ENCODE results near the gene PRSS33.

PRSS33 gene

DNA sequence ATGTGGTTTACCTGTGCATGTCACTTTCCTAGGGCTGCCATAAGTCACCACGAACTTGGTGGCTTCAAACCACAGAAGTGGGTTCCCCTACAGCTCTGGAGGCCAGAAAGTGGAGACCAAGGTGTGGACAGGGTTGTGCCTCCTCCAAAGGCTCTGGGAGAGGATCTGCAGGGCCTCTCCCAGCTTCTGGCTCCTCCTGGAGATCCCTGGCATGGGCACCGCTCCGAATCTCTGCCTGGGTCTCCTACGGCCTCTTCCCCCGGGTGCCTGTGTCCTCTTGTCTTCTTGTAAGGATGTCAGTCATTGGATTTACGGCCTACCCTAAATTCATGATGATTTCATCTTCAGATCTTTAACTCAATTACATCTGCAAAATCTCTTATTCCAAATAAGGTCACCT is 37.4 kb downstream of the PRSS33 start:
- Histone ChIP-seq H3K27me3 (no peaks in the 10 kb centered on the region), H3K9me3 (no peaks in the 10 kb centered on the region), H3K4me1 (no peaks in the 10 kb centered on the region), H3K36me3 (peaks cover 18% of the 10 kb centered on the region), H3K4me3 (ENCODE audit: low read depth, low read length) (no peak overlapping the region)
- TF ChIP-seq, protein P1, sequence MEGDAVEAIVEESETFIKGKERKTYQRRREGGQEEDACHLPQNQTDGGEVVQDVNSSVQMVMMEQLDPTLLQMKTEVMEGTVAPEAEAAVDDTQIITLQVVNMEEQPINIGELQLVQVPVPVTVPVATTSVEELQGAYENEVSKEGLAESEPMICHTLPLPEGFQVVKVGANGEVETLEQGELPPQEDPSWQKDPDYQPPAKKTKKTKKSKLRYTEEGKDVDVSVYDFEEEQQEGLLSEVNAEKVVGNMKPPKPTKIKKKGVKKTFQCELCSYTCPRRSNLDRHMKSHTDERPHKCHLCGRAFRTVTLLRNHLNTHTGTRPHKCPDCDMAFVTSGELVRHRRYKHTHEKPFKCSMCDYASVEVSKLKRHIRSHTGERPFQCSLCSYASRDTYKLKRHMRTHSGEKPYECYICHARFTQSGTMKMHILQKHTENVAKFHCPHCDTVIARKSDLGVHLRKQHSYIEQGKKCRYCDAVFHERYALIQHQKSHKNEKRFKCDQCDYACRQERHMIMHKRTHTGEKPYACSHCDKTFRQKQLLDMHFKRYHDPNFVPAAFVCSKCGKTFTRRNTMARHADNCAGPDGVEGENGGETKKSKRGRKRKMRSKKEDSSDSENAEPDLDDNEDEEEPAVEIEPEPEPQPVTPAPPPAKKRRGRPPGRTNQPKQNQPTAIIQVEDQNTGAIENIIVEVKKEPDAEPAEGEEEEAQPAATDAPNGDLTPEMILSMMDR (IDR thresholded peaks at IDR 0.05; ENCODE audit: low read depth, low read length), result no peak
- no peak for DNase-seq

DNA sequence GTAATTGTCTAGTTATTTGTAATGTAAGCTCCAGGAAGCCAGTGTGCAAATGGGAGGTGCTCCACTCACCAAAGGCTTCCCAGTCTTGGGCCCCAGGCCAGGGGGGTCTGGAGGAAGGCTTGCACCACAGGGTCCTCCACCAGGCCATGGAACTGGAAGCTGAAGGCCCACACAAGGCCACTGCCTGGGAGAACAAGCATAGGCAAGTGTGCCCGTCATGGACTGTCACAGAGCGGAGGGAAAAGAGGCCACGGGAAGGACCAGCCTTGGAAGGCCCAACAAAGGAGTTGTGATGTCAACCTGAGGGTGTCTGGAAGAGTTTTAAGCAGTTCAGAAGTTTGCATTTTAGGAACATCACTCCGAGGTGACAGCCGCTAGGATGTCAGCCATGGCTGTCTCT is 37.9 kb downstream of the PRSS33 start:
- TF ChIP-seq, protein P1 (IDR thresholded peaks at IDR 0.05; ENCODE audit: low read depth, low read length), result no peak
- no peak for DNase-seq
- H3K36me3 ChIP-seq, result peaks cover 13% of the 10 kb centered on the region
- H3K4me3 ChIP-seq (ENCODE audit: low read depth, low read length), result no peak overlapping the region
- no peaks in the 10 kb centered on the region for H3K27me3 ChIP-seq
- H3K4me1 ChIP-seq, result no peaks in the 10 kb centered on the region
- no peaks in the 10 kb centered on the region for H3K9me3 ChIP-seq

DNA sequence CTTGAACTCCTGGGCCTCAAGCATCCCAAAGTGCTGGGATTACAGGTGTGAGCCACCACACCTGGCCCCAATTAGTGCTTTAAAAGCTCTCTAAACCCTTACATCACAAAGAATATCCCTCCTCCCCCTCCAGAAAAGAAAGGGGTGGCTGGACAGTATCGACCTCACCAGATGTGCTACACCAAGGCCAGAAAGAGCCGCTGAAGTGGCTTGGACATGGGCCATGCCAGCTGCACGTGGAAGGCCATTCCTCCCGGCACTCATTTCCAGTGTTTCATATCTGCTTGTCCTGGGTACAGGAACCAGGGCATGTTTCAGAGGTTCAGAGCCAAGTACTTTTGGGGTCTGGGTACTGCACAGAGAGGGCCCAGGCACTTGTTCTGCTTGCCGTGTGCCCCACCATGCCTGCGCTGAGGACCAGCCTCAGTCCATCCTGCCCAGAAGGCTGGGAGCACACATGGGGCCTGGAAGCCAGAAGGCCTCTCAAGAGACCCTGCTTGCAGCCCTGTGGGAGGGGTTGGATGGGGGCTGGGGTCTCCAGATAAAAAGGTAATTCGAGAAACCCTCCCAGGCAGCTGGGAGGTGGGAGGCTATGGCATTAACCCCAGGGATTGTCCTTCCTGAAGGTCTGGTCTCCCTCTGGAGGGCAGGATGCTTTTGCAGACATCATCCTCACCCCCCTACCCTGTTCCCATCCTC is 38.5 kb downstream of the PRSS33 start:
- Histone ChIP-seq H3K27me3 (no peaks in the 10 kb centered on the region), H3K4me3 (ENCODE audit: low read depth, low read length) (no peak overlapping the region), H3K4me1 (no peaks in the 10 kb centered on the region), H3K9me3 (no peaks in the 10 kb centered on the region), H3K36me3 (peaks cover 11% of the 10 kb centered on the region)
- TF ChIP-seq, protein P1 (IDR thresholded peaks at IDR 0.05; ENCODE audit: low read depth, low read length), result no peak
- DNase-seq, result no peak

DNA sequence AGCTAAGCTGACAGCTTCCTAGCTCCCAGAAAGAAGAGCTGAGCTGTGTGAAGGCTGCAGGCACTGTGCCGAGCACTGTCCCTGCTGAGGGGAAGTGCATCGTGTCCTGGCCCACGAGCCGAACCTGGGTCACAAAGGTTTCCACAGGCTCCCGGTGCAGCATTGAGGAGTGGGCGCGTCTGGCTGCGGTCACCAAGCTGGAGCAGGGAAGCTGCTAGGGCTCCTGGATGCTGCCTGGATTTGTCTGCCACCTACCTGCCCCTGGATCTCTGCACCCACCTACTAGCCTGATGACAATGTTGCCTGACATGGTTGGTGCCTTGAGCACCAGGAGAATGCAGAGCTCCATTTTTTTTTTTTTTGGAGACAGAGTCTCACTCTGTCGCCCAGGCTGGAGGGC is 41.4 kb downstream of the PRSS33 start:
- TF ChIP-seq, protein P1 (IDR thresholded peaks at IDR 0.05; ENCODE audit: low read depth, low read length), result no peak
- no peak overlapping the region for H3K4me3 ChIP-seq (ENCODE audit: low read depth, low read length)
- DNase-seq, result no peak
- no peaks in the 10 kb centered on the region for H3K9me3 ChIP-seq
- 0 out of 2 replicates have a peak, but pooled peaks cover 3% of the 10 kb centered on the region for H3K36me3 ChIP-seq
- H3K4me1 ChIP-seq, result no peaks in the 10 kb centered on the region
- no peaks in the 10 kb centered on the region for H3K27me3 ChIP-seq

GRCh38 chr16:2745116-2745890 is 42.1 kb downstream of the PRSS33 start:
- 0 out of 2 replicates have a peak, but pooled peaks cover 3% of the 10 kb centered on the region for H3K36me3 ChIP-seq
- H3K4me1 ChIP-seq, result no peaks in the 10 kb centered on the region
- TF ChIP-seq, protein P1 (IDR thresholded peaks at IDR 0.05; ENCODE audit: low read depth, low read length), result no peak
- DNase-seq, result no peak
- no peaks in the 10 kb centered on the region for H3K27me3 ChIP-seq
- no peaks in the 10 kb centered on the region for H3K9me3 ChIP-seq
- H3K4me3 ChIP-seq (ENCODE audit: low read depth, low read length), result no peak overlapping the region

- H3K27me3 ChIP-seq, result no peaks in the 10 kb centered on the region
- 0 out of 2 replicates have a peak, but pooled peaks cover 3% of the 10 kb centered on the region for H3K36me3 ChIP-seq
- no peak for DNase-seq
- no peaks in the 10 kb centered on the region for H3K9me3 ChIP-seq
- no peak overlapping the region for H3K4me3 ChIP-seq (ENCODE audit: low read depth, low read length)
- H3K4me1 ChIP-seq, result no peaks in the 10 kb centered on the region
- TF ChIP-seq, protein P1 (IDR thresholded peaks at IDR 0.05; ENCODE audit: low read depth, low read length), result no peak
Measured at GRCh38 chr16:2744711-2745110, 42.6 kb downstream of the PRSS33 start.
